Measurements from ENCODE around the gene PTRH1. TPM values are rescaled to one million over a fixed set of nuclear protein-coding genes. Genes with fewer than 3 reads are reported as not detected.
A peak's percentile ranks its signal among the peaks of the same experiment; 100 is the strongest.

PTRH1 gene
- total and polyA plus RNA-seq, 2 experiments from 2014 or later: 23.7 to 27.5 TPM

- no peaks in the 10 kb centered on the region for H3K9me3 ChIP-seq (ENCODE audit: low read depth)
- peaks cover 9% of the 10 kb centered on the region for H3K4me1 ChIP-seq (ENCODE audit: low read depth)
- no peak overlapping the region for H3K27ac ChIP-seq
- H3K36me3 ChIP-seq: no peaks in the 10 kb centered on the region
- no peak for TF ChIP-seq CTCF (IDR thresholded peaks at IDR 0.05; ENCODE audit: low read depth, low read length)
- peak in 1 of 2 donors; percentile 24 for DNase-seq (ENCODE audit: low read depth in 1 of 2, low spot score in 1 of 2)
- no peak overlapping the region for H3K4me3 ChIP-seq
- H3K27me3 ChIP-seq: no peaks in the 10 kb centered on the region
Observed at GRCh38 chr9:127735530-127736185, 20.2 kb upstream of the PTRH1 start.

- Histone ChIP-seq H3K27ac (peak within 1 kb of the TSS; percentile 73), H3K27me3 (no peaks in the 10 kb centered on the region), H3K36me3 (no peaks in the 10 kb centered on the region), H3K4me3 (peak within 1 kb of the TSS; percentile 65), H3K9me3 (ENCODE audit: low read depth) (no peaks in the 10 kb centered on the region), H3K4me1 (ENCODE audit: low read depth) (peaks cover 2% of the 10 kb centered on the region)
- DNase-seq (ENCODE audit: low read depth in 1 of 2, low spot score in 1 of 2): peak; percentile 99
- TF ChIP-seq CTCF (IDR thresholded peaks at IDR 0.05; ENCODE audit: low read depth, low read length): peak; percentile 92
Observed at GRCh38 chr9:127734747-127735529, 19.5 kb upstream of the PTRH1 start, which contains the start of gene TOR2A. TSS of gene TOR2A (minus strand) at chr9:127735294. CDS start at chr9:127735270, 24 bp downstream.

GRCh38 chr9:127734247-127734746 is 18.8 kb upstream of the PTRH1 start:
- no peak overlapping the region for H3K27ac ChIP-seq
- TF ChIP-seq CTCF (IDR thresholded peaks at IDR 0.05; ENCODE audit: low read depth, low read length): no peak
- no peaks in the 10 kb centered on the region for H3K36me3 ChIP-seq
- no peaks in the 10 kb centered on the region for H3K4me1 ChIP-seq (ENCODE audit: low read depth)
- peak overlapping the region; percentile 65 for H3K4me3 ChIP-seq
- DNase-seq (ENCODE audit: low read depth in 1 of 2, low spot score in 1 of 2): no peak
- H3K27me3 ChIP-seq: no peaks in the 10 kb centered on the region
- no peaks in the 10 kb centered on the region for H3K9me3 ChIP-seq (ENCODE audit: low read depth)

GRCh38 chr9:127733614-127734013 is 18.2 kb upstream of the PTRH1 start:
- no peak for DNase-seq (ENCODE audit: low read depth in 1 of 2, low spot score in 1 of 2)

GRCh38 chr9:127732444-127732843 is 17.0 kb upstream of the PTRH1 start:
- no peaks in the 10 kb centered on the region for H3K36me3 ChIP-seq
- no peak for TF ChIP-seq CTCF (IDR thresholded peaks at IDR 0.05; ENCODE audit: low read depth, low read length)
- H3K9me3 ChIP-seq (ENCODE audit: low read depth): no peaks in the 10 kb centered on the region
- H3K4me3 ChIP-seq: no peak overlapping the region
- H3K27me3 ChIP-seq: no peaks in the 10 kb centered on the region
- no peak overlapping the region for H3K27ac ChIP-seq
- DNase-seq (ENCODE audit: low read depth in 1 of 2, low spot score in 1 of 2): no peak
- no peaks in the 10 kb centered on the region for H3K4me1 ChIP-seq (ENCODE audit: low read depth)

More at GRCh38 chr9:127733614-127734013, 18.2 kb upstream of the PTRH1 start:
- no peak overlapping the region for H3K27ac ChIP-seq
- no peak for TF ChIP-seq CTCF (IDR thresholded peaks at IDR 0.05; ENCODE audit: low read depth, low read length)
- H3K4me3 ChIP-seq: no peak overlapping the region
- H3K36me3 ChIP-seq: no peaks in the 10 kb centered on the region
- H3K4me1 ChIP-seq (ENCODE audit: low read depth): no peaks in the 10 kb centered on the region
- no peaks in the 10 kb centered on the region for H3K9me3 ChIP-seq (ENCODE audit: low read depth)
- H3K27me3 ChIP-seq: no peaks in the 10 kb centered on the region

Measured in cardiac muscle cell (in vitro differentiated cells and primary cell).